Middle frontal gyrus (tissue), 1 donor: ENCODE data around the gene TTLL7.

ENCODE experiments used
- DNase-seq: peaks from one replicate; pipeline ENCODE4 v3.0.0-alpha.2; 2015; ENCODE audit warnings: low spot score; ENCODE audit errors: extremely low spot score

The TTLL7 gene, protein sequence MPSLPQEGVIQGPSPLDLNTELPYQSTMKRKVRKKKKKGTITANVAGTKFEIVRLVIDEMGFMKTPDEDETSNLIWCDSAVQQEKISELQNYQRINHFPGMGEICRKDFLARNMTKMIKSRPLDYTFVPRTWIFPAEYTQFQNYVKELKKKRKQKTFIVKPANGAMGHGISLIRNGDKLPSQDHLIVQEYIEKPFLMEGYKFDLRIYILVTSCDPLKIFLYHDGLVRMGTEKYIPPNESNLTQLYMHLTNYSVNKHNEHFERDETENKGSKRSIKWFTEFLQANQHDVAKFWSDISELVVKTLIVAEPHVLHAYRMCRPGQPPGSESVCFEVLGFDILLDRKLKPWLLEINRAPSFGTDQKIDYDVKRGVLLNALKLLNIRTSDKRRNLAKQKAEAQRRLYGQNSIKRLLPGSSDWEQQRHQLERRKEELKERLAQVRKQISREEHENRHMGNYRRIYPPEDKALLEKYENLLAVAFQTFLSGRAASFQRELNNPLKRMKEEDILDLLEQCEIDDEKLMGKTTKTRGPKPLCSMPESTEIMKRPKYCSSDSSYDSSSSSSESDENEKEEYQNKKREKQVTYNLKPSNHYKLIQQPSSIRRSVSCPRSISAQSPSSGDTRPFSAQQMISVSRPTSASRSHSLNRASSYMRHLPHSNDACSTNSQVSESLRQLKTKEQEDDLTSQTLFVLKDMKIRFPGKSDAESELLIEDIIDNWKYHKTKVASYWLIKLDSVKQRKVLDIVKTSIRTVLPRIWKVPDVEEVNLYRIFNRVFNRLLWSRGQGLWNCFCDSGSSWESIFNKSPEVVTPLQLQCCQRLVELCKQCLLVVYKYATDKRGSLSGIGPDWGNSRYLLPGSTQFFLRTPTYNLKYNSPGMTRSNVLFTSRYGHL

DNA sequence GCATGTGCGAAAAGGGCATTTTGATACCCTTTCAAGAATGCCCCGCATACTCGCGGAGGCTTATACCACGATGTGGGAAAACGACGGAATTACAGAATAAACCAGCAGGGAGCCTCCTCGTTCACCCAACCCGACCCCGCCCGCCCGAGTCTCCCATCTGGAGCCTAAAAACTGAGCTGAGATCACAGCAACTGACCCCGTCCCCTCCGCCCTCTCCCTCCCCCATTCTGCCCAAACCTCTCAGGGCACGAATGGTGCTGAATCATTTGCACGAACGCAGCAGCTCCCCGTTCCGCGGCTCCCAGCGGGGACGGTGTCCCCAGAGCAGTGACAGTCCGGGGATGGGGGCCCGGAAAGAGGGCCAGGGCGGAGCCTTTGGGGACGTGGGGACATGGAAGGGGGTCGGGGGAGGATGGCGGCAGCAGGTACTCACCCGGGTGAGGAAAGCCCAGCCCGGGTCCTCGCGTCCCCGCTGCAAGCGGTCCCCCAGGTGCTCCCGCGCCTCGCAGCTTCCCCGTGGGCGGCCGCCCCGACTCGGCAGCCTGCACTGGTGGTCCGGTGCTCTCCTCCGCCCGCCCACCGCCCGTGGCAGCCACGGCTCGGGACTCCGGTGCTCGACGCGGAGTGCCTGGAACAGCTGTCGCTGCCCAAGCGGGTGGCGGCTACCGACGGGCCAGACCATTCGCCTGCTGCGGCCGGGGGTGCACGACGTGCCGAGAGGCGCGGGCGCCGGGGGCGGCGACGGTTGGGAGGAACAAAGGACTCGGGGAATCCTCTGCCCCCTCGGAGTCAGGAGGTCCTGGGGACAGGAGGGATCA lies at the start of gene TTLL7:
Gene TTLL7, minus strand, starts transcription at position 635 of the 818 bp plus-strand sequence. CDS start 46,921 bp downstream, outside the sequence.
- peak; percentile 61 for DNase-seq

- DNase-seq: no peak
These were observed 43.5 kb upstream of the TTLL7 start for GRCh38 chr1:84042461-84042860.

GRCh38 chr1:84037758-84038611 lies 39.1 kb upstream of the TTLL7 start:
- no peak for DNase-seq

GRCh38 chr1:84031802-84032327 lies 32.9 kb upstream of the TTLL7 start:
- DNase-seq: no peak

DNA sequence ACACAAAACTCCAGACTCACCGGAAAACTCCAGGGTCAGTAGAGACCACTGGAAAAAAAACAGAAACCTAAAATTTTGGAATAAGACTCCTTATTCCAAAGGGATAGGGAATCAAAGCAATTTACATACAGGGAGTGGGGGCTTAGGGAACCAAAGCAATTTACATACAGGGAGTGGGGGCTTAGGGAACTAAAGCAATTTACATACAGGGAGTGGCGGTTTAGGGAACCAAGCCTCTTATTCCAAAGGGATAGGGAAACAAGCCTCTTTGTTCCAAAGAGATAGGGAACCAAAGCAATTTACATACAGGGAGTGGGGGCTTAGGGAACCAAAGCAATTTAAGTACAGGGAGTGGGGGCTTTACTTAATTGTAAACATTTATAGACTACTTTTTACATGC lies 28.4 kb upstream of the TTLL7 start:
- no peak for DNase-seq

- DNase-seq: no peak
These were observed 27.0 kb upstream of the TTLL7 start for GRCh38 chr1:84025966-84026365.

DNA sequence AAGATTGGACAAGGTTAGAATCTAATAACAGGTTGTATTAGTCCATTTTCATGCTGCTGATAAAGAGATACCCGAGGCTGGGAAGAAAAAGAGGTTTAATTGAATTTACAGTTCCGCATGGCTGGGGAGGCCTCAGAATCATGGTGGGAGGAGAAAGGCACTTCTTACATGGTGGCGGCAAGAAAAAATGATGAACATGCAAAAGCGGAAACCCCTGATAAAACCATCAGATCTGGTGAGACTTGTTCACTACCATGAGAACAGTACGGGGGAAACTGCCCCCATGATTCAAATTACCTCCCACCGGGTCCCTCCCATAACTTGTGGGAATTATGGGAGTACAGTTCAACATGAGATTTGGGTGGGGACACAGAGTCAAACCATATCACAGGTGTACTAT lies 22.9 kb upstream of the TTLL7 start:
- no peak for DNase-seq

GRCh38 chr1:84020151-84020550 lies 21.2 kb upstream of the TTLL7 start:
- no peak for DNase-seq

DNA sequence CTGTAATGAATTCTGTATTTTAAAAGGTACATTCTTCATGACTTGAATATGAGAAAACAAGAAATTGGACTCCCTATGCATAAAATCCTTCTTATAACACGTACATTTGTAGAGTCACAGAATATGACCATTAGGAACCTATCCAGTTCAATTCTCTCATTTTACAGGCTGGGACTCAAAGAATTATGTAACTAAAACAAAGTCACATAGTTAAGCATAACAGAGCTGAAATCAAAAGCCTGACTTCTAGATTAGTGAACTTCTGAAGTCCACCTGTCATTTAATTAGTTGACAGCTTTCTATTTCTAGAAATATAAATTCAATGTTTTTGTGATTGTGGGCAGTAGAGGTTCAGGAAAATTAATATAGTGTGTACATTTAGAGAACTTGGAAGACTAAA lies 20.3 kb upstream of the TTLL7 start:
- no peak for DNase-seq

DNA sequence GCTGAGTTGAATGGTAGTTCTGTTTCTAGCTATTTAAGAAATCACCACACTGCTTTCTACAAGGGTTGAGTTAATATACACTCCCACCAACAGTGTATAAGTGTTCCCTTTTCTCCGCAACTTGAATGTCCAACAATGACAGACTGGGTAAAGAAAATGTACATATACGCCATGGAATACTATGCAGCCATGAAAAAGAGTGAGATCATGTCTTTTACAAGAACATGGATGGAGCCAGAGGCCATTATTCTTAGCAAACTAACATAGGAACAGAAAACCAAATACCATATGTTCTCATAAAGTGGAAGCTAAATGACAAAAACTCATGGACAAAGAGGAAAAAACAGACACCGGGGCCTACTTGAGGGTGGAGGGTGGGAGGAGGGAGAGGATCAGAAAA lies 14.8 kb upstream of the TTLL7 start:
- no peak for DNase-seq

- no peak for DNase-seq
These were observed 13.1 kb upstream of the TTLL7 start for GRCh38 chr1:84012018-84012417.

- DNase-seq: no peak
These were observed 11.2 kb upstream of the TTLL7 start for GRCh38 chr1:84010136-84010535.

- no peak for DNase-seq
These were observed 9.7 kb upstream of the TTLL7 start for GRCh38 chr1:84008631-84009030.

GRCh38 chr1:84006591-84006990 lies 7.7 kb upstream of the TTLL7 start:
- no peak for DNase-seq

DNA sequence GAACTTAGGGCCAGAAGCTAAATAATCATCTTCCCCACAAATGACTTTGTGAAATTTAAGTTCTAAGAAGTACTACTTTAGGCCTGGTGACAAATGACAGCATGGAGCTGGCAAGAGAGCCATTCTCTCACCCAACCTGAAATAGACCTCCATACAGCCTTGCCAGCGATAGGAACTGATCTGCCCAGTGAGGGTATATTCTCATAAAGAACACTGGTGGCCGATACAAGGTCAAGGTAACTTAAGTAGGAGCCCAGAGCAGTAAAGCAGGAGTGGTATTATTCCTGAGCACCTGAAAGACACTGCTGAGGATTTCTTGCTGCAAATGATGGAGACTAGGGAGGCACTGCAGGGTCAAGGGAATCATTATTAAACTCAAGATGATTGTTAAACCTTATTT lies 2.6 kb upstream of the TTLL7 start:
- DNase-seq: no peak

DNA sequence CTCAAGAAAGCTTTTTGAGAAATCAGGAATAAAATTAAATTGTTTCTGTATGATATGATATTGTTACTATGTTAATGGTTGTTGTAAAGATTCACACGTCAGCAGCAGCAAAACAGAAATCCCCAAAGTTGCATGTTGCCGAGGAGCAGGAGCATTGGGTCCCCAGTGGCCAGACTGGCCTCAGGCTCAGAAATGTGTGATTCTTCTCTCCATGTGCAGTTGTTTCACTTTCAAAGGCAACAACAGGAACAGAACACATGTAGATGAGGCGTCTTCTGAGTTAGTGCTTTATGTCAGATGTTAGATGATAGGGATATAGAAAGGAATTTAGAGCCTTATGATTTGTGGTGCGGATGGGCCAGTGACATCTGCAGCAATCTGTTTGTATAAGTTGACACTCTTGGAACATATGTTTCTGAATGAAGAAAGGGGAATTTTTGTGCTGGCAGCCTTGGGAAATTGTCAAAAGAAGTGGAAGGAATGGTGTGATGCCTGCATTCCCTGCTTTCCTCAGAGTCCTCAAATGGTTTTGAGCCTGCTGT lies 2.1 kb upstream of the TTLL7 start:
- DNase-seq: no peak

DNA sequence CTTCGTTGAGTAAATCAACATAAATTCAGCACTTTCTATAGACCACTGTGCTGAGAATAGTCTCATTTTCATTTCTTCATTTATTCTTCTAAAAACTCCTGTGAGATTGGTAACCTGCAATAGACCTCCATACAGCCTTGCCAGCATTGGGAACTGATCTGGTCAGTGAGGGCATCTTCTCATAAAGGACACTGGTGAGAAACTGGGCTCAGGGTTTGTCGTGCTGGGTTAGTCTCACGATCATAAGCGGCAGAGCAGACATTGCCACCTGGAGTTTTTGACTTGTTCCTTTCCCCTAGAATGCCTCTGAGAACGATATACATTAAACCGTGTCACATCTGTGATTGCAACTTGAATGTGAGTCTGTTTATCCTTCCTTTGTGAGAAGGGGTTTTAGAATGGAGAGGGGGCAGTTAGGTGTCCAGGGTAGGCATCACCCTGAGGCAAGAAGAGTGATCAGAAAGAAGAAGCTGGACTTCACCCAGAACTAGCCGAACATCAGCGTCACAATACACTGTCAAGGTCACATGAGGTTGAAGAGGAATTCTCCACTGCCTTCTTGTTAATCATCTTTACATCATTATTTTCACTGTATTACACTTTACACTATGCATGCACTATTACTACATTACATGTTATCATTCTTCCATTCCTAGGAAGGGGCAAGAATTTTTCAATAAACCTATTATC lies 1.4 kb upstream of the TTLL7 start:
- DNase-seq: no peak

- DNase-seq: peak; percentile 78
These were observed 436 bp upstream of the TTLL7 start for GRCh38 chr1:83999316-83999819.

DNA sequence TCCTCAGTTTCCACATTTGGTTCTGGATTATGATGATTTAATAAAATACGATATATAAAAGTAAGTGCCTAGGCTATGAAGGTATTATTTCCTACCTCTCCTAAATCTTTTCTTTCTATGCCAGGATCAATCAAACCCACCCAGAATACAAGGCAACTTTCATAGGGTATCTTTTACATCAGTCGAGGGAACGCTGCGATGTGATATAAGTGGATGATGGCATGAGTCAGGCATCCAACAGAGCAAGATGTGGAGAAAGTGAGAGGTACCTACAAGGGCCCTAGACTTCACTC lies 781 bp downstream of the TTLL7 start:
- DNase-seq: peak; percentile 10

DNA sequence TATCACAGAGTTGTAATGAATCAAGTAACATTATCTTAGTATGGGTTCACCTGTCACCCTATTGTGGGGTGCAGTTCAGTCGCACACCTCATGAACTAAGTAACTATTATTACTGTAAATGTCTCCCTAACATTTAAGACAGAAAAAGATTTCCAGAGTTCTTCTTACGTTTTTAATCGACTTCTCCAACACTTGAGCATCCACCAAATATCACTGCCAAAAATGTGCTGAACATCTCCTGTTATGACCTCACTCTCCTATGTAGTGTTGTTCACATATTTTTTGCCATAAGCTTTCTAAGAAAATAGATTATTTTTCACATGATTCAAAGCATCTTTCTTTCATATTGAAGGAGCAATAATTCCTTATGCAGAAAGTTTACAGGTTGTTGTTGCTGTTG lies 1.3 kb downstream of the TTLL7 start:
- DNase-seq: no peak
